IPS-NIHi7 (cell line): ENCODE results near the gene HSPD1.

Experiments
- DNase-seq: peaks from one replicate; pipeline ENCODE4 v3.0.0; 2012; ENCODE audit warnings: mixed read lengths; ENCODE audit errors: extremely low spot score

Gene HSPD1

DNA sequence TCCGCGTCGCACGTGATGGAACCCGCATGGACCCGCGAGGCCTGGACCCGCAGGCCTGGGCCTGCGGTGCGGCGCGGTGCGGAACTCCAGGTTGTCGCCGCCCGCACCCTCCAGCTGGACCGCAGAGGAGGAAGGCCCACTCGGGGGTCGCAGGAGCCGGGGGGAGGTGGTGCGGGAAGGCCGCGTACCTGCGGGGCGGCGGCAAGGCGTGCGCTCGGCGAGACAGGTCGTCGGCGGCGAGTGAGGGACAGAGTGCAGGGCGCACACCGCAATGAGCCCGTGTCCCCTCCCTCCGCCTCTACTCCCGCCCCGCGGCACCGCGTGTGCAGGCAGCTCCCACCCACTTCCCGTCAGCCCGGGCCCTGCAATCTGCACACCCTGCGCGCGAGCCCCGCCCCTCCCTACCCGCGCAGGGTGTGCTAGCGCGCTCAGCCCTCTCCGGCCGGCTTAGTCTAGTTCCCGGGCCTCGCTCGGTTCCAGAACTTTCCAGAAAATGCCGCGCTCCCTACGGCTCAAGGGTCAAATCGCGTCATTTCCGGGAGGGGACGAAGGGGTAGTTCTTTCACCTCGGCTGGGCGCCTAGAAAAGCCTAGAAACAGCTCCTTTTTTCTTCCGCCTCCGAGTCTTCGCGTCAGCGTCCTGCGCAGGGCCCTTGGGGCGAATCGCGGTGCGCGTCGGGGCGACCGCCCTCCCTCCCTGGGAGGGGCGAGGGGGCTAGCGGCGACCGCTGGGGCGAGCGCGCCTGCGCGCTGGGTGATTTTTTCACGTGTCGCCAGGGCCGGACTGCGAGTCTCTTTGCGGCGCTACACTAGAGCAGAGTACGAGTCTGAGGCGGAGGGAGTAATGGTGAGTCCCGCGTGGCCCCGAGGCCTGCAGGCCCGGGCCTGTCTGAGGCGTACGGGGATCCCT lies at the start of gene HSPD1, which contains the start of gene HSPE1:
Gene HSPD1 (minus strand): TSS at position 247 of the 909 bp plus-strand sequence. CDS start 992 bp downstream, outside the sequence.
Gene HSPE1 (plus strand): TSS at position 786 of the 909 bp plus-strand sequence. CDS start 58 bp downstream, at position 844.
- peak; percentile 94 for DNase-seq

DNA sequence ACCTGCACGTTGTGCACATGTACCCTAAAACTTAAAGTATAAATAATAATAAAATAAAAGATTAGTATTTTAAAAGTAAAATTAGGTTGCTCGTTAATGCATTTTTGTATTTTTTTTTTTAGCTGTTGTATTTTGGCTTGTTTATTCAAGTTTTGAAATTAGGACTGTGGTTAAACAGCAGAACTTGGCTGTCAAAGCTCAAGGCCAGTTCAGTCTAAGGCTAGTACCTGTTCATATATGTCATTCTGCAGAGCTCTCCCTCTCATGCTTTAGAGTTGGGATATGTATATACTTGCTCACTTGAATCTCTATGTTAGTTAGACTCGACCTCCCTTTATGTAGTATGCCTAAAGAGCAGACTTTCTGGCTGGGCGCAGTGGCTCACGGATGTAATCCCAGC lies 48.9 kb upstream of the HSPD1 start:
- DNase-seq: no peak

DNA sequence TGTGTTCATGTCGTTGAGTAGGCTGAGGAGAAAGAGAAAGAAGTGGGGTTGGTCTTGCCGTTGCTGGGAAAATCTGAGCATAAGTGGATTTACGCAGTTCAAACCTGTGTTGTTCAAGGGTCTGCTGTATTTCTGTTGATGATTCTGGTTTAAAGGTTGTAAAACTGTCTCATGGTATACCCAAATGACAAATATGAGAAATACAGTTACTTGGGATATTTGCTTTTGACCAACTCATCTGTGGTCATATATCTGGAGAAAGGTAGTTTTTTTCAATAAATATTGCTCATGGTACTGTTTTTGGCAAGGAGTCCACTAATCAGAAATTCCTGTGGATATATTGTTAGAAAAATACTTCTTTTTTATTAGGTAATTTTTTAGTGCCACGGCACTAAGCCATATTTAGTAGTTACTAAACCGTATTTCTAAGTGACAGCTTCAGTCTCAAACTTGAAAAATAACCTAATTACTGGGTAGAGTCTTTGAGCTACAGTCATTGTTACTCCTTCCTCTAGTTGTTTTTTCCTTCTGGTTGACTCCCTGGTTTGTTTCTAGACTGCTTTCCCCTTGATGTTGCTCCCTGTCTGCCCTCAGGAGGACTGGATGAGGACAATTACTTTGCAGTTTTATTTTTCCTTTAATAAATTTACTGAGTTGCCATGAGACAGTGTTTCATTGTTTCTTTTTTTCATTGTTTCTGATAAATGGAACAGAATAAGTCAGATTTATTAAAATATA lies 47.7 kb upstream of the HSPD1 start:
- no peak for DNase-seq

DNA sequence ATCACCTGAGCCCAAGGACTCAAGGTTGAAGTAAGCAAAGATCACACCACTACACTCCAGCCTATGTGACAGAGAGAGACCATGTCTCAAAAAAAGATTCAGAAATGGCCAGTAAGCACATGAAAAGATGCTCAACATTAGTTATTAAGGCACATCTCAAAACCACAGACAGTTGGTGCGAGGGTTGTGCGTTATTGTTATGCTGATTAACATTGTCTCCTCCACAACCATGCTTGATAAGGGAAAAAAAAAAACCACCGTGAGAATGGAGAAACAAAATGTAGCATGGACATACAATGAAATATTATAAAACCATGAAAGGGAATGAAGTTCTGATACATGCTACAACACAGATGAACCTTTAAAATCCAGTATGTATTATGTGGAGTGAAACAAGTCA lies 43.6 kb upstream of the HSPD1 start:
- no peak for DNase-seq

DNA sequence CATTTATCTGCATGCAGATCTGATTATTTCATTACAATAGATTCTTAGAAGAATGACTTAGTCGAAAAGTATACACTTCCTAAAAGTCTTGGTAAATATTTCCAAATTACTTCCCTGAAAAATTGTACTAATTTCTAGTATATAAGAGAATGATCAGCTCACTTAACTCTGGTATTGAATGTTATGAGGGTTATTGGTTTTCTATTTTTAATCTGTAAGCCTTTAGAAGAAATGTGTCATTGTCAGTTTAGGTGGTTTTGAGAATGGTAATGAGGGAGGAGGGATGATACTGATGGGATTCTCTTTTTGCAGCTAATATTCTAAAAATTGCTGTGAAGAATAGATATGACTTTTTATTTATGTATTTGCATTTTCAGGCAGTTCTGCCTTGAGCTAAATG lies 40.1 kb upstream of the HSPD1 start:
- DNase-seq: no peak

DNA sequence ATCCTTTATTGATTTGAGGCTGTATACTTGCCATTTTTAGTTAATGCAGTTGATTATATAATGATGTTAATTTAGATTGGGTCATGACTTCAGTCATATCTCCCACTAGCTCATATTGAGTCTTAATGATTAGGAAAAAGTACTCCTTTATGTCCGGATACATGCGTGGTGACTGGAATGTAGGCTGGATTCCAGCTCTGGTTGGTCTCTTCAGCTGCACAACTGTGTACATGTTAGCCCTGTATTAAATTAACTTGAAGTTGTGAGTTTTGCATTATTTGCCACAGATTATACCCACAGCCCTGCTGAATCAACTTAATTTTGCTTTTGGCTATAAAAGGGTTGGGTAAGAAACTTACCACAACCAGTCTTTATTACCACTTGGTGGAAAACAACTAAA lies 38.8 kb upstream of the HSPD1 start:
- no peak for DNase-seq

DNA sequence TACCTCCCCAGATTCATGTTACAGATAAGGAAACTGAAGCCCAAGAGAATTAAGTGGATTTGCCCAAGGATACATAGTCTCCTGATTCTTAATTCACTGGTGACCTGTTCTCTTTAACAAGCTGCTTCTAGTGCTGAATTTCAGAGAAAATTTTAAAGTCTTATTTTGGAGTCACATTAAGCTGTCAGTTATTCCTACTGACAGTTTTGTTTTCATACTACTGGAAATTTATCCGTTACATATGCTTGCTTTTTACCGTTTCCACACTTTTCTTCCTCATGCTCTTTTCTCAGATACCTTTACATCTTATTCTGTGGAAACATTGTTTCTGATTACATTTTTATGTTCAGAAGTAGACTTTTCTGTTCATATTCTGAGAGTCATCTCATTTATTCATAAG lies 17.5 kb upstream of the HSPD1 start:
- no peak for DNase-seq

DNA sequence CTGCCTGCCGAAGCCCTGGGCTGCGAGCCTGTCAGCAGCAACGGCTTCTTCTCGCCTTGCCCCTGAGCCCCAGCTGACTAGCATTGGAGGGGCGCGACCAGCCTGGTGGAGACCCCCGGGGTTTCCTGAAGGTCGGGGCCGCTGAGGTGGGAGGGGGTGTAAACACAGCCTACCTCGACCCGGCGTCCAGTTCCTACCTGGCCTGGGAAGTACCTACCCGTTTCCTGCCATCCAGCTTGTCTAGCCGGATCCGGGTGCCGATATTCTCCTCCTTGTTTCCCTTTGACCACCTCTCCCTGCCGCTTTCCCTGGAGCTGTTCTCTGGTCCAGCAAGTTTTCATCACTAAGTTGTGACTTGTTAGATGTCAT lies 16.7 kb upstream of the HSPD1 start:
- peak; percentile 44 for DNase-seq

DNA sequence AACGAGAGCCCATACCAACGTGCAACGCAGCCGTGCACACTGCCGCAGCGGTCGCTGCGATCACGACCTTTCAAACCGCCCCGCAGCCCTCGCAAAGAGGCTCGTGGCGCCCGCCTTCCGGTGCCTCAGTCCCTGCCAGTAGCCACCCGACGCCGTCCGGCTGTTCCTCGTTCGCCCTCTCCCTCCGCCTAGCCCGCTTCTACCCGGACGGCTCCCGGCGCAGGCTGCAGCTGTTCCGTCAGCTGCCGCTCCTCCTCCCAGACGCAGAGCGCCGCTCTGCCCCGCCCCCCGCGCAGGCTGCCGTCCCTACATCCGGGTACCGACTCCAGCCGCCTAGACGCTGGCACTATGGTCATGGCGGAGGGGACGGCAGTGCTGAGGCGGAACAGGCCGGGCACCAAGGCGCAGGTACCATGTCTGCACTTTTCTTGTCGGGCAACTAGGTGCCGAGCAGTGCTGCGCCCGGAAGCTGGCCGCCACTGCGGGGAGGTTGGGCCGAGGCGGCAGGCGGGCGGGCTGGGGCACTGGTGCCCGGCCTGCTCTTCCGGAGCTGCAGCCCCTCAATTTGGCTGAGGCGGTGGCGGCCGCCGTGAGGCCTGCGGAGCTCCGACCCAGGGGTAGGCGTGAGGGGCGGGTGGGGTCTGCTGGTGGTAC lies 16.2 kb upstream of the HSPD1 start, which contains the start of gene MOB4:
Gene MOB4 (plus strand): TSS at position 328 of the 654 bp plus-strand sequence. CDS start 21 bp downstream, at position 349.
- peak; percentile 96 for DNase-seq

DNA sequence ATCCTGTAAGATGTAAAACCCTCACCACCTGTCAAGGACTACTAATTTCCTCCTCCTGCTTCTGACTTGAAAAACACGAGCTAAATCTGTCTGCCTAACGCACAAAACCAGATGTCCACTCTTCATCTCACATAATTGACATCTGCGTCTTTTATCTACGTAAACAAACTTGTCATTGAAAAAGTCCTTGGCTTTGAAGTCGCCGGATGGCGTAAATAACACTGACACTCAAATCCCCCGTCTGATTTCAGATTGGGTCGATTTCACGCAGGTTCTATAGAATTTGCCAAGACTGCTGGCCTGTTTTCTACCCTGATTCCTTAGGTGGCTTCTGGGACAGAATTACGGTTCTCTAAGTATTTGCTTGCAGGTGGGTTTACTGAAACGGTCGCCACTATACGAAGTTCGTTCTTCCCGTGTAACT lies 15.7 kb upstream of the HSPD1 start:
- no peak for DNase-seq

DNA sequence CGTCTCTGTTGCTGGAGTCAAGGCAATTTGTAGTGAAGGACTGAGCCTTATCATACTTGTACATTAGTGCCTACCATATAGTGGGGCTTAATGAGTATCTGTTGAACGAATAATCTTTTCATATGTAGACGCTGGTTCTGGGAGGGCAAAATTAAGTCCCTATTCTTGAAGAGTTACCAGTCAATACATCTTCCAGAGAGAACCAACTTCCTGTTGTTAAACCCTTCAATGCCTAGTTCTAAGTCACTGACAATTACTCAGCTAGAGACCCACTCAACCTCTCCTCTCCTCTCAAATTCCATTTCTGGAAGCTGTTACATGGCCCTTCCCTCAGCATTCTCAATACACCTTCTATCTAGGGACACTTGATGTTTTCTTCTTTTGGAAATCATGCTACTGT lies 15.1 kb upstream of the HSPD1 start:
- no peak for DNase-seq

DNA sequence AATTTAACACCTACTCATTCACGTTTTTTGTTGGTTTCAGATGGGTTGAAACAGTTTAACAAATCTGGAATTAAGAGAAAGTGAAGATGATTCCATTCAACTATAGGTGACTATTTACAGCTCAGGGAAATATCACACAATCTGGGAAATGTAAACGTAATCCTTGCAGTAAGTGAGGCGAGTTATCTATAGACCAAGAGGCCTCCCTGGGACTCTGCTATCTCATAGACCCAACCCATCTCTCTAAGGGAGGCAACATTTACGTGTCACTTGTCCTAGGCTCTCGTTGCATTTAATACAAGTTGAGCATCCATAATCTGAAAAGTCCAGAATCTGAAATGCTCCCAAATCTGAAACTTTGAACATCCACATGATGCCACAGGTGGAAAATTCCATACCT lies 14.3 kb upstream of the HSPD1 start:
- DNase-seq: no peak

DNA sequence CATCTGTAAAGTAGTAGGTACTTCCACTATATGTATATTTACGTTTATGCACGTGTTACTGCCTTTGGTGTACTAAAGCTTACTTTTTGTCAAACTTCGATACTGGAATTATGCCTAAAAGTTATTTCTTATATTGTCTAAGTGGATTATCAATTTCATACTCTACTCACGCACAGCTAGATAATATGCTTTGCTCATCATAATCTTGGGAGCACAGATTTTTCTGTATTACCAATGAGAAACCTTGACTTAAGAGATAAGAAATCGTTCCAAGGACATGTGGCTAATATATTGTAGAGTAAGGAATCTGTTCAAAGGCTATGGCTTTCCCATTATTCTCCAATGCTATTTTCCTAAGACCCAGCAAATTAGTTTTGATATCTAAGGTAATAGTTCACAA lies 7.0 kb upstream of the HSPD1 start:
- no peak for DNase-seq

DNA sequence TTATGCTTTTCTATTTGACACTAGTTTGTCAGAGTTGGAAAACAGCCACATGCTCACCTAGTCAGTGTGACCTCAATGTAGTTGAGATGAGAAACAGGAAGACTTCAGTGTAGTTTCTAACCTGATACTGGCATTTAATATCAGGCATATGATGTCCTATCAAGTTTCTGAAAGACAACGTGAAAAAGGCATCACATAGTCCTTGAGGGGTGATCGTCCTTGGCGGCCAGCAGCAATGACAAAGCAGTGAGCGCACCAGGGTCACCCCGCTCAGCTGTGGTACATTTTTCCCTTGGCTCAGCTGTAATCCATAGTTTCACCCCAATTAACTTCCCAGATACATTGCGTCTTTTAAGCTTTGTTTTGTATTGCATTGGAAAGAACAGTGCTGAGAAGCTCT lies 4.9 kb upstream of the HSPD1 start:
- no peak for DNase-seq

DNA sequence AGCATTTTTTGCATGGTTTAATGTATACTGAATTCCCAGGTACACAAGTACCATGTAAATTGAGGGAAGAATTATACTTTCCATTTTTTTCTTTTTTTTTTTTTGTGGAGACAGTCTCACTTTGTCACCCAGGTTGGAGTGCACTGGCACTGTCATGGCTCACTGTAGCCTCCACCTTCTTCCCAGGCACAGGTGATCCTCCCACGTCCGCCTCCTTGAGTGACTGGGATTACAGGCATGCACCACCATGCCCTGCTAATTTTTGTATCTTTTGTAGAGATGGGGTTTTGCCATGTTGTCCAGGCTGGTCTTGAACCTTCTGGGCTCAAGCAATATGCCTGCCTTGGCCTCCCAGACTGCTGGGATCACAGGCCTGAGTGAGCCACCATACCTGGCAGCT lies 4.4 kb upstream of the HSPD1 start:
- DNase-seq: no peak

DNA sequence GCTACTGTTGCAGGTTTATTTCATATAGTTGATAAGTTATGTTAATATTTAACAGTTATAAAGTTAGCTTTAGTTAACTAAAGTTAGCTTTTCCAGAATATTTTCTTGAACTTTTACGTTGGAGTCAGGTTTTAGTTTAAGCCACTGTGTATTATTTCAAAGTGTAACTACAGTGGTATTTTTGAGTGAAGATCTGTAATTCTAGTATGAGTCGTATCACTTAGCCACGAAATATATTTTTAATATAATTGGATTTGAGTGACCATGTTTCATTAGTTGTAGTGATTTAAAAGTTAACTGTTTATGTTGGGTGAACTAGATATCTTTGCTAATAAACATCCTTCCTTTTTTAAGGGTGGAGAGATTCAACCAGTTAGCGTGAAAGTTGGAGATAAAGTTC lies 3.0 kb upstream of the HSPD1 start:
- no peak for DNase-seq

DNA sequence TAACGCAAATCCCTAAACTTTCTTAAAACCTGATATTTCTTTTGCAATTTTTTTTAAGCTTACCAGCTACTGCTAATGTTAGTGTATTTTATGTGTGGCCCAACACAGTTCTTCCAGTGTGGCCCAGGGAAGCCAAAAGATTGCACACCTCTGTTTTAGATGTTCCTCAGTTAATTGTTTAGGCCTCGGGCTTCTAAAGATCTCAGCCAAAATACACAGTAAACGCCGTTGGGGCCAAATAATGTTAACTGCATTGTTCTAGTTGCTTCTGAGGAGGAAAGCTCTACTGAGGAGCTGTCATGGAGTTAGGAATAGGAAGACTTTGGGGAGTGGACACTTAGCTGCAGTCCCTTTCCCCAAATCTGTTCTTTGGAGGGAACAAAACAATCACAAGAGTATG lies 2.6 kb upstream of the HSPD1 start:
- no peak for DNase-seq

DNA sequence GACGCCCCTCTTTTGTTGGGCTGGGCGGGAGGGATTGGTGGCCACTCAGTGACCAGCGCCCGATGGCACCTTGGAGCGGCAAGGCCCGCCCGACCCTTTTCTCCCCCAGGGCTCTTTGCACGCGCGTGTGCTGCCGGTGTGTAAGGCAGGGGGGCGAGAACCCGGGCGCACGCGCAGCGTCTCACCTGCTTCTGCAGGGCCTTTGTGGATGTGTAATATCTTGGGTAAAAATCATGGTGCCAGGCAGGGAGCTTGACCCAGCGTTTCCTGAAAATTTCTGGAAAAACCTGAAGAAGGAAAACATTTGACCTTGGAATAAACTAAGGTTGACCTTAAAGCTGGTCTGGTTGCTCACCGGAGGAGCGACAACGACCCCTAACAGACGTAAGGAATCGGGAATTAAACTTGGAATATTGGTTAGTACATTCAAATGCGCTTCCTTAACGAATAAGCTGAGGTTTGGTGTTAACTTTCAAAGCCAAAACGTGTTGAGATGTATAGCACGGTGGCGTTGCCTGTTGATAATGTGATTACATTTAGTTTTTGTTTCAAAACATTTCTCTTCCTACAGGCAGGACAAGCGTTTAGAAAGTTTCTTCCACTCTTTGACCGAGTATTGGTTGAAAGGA lies 977 bp upstream of the HSPD1 start:
- no peak for DNase-seq

DNA sequence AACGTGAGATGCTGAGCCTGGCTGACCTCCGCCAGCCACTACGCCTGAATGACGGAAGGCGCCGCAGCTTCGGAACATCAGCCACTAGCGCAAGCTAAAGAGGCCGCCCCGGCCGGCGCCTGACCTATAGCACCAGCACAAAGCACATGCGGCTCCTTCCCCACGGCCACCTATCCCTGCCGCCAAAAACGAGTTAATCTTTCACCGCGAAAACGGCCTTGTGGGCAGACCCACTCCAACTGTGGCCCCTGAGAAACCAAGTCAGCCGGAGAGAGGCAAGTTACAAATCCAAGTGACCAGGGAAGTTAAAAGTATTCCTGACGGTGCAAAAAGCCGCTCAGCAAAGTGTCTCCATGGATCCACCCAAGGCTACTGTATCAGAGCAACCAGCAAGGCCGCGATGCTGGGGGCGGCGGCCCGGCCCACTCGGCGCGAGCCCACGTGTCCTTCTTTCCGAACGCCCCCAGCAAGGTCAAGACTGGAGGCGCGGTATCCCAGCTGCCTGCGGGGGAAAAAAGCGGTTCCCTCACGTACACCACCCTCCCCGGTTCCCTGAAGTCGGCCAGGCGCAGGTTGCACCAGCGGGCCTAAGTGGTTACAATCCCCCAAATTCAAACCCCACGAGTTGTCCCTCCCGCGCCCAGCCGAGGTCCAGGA lies 575 bp downstream of the HSPD1 start:
- peak; percentile 50 for DNase-seq

DNA sequence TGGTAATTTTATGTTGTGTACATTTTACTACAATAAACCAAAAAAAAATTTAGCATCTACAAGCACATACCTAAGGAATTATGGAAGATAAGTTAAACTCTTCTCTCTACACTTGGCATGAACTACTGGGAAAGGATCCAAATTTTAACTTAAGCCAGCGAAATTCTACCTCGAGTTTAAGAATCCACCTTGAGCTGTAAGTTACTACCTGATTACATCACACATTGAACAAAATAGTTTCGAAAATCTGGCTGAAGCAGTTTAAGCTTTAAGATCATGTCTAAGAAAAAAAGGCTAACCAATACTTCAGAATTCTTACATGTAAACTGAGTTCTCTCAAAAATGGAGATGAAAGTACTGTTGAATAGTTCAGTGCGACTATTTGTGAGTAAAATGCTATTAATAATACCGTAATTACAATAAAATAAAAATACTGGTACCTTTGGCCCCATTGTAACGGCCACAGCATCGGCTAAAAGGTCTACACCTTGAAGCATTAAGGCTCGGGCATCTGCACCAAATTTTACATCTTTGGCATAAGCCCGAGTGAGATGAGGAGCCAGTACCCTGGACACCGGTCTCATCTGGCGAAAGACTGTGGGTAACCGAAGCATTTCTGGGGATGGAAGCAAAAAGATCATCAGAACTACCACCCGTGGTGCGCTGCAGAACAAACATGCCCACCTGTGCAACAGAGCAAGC lies 1.3 kb downstream of the HSPD1 start:
- DNase-seq: no peak

DNA sequence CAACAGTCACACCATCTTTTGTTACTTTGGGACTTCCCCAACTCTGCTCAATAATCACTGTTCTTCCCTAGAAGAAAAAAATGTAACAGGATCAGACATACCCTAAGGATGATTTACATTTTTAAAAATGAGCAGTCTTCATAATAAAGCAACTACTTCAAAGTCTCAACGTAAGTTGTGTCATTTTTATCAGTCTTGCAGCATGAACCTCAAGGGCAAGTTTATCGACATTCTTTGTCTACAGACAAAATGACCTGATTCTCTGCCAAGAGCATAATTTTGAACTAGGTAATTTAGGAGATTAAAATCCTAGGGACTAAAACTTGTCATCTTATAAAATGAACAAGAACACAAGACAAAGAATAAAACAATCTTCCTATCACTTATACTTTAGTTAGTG lies 2.3 kb downstream of the HSPD1 start:
- no peak for DNase-seq
